Measurements from ENCODE around the gene TMEM117.
A peak's percentile ranks its signal among the peaks of the same experiment; 100 is the strongest.

The TMEM117 gene

DNA sequence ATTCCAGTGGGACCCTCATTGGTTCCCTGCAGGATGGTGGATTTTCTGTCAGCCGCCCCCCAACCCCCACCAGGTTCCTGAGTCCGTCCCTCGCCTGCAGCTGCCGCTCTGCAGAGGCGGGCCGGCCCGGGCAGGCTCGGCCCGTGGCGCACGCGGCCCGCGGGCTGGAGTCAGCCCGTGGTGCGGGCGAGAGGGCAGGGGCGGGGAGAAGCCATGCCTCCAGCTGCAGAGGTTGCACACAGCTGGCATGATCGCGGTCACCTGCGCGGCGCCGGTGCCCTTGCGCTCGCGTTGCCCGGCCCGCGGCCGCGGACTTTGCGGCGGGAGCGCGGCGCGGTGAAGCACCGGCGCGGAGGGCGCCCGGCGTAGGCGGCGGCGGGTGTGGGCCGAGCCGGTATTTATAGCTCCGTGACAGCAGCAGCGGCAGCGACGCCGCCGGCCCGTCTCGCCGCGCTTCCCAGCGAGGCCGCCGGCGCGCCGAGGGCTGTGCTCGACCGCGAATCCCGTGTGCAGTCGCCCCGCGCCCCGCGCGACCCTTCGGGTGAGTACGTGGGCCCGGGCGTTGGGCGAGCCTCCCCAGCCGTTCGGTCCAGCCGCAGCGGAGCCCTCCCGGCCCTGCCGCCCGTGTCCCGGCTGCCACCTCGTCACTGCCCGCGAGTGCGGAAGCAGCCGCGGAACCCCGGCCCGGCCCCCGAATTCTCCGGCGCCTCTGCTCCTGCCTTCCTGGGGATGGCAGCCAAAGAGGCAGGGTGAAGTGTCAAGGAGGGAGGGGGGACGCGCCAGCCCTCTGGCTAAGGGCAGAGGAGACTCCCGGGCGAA is at the start of gene TMEM117:
TMEM117 (plus strand) TSS at position 426 of the 819 bp plus-strand sequence.
- DNase-seq: peak; percentile 30 to 83 (median 61)

GRCh38 chr12:43786899-43787693 is 48.8 kb upstream of the TMEM117 start:
- DNase-seq: no peak

GRCh38 chr12:43789941-43790340 is 45.9 kb upstream of the TMEM117 start:
- no peak for DNase-seq

GRCh38 chr12:43795716-43796280 is 40.1 kb upstream of the TMEM117 start:
- DNase-seq: no peak

DNA sequence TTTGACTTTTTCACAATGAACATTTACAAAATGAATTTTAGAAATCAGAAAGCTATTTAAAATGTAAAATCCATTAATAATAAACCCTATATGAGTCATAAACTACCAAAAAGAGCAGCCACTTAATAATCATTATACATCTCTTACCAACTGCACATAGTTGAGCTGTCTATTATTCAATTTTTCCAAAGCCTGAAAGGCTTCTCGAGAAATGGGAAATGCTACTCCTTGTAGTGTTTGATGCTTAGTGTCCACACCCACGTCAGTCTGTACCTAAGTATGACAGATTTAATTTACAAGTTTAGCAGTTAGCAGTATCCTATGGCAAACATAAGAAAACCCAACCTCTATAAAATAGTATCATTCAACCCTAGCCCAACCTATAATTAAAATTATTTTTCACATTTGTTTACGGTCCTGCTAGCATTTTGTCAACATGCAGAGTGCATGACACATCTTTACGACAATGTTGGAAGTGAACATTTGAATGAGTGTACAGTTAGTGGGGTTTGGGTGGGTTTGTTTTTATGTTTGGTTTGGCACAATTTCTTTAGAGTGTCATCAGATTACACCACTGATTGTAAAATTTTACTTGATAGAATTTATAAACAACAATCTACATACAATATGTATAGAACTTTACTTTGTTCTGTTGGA is 38.2 kb upstream of the TMEM117 start:
- DNase-seq: no peak

DNA sequence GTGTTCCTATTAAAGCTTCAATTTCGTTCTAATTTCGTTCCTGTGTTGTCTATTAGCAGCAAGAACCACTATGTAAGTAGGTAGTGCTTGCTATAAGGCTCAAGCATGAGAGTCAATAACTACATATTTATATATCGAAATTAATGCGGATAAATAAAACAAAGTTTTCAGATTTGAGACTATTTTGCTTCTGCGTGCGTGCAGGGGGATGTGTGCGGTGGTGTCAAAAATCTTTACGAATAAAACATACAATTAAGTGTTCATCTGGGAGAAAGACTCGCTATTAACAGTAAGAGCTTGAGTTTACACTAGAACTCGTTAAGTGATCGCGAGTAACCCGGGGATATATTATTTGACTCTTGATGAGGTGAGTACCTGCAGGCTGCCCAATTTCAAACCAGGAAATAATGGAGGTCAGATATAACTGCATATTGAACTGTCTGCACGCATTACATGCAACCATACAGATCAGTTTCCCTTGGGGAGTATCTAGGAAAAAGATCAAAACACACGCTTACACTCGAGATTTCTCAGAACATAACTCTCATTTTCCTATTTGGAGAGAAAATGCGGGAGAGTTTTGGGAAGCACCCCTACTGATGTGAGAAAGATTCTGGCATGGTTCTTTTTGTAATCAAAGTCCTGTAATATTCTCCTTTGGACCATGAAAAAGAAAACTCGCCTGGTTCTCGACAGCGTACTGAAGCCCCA is 30.6 kb upstream of the TMEM117 start:
- peak in 1 of 6 experiments; percentile 36 for DNase-seq

DNA sequence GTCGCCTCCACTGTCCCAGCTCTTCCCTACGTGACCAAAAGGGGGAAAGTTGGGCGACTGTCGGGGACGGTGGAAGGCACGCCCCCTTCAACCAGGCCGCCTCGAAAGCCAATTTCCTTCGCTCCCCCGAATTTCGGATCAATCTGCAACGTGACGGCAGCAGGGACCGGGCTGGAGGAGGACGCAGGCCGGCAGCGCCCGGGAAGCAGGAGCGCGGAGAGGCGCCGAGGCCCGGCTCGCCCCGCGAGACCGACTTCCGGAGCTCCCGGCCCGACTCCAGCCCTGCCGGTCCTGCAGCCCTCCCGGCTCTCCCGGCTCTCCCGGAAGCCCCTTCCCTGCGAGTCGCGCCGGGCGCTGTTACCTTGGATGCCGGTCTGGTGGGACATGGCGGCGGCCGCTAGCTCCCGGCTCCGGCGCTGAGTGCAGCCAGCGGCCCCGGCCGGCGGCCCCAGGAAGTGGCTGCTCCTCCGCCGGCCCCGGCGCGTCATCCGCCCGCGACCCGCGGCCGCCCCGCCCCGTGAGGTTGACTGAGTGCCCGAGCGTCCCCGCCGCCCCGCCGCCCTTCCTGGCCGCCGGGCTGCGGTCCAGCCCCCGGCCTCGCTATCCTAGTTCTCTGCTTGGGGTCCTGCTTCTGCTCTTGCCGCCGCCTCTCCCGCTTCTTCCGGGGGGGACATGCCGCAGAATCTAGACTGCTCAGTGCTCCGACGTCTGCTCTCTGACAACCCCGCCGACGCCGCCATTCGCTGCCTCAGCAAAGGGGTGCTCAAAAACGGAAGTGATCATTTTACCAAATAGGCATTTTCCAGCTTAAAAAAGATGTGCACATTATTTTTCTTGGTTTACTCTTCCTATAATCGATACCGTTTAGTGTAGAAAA is 29.8 kb upstream of the TMEM117 start, which contains the start of gene TWF1:
TWF1 (minus strand) TSS at position 458 of the 877 bp plus-strand sequence; CDS start at position 386, 72 bp downstream.
- peak; percentile 70 to 94 (median 83) for DNase-seq

GRCh38 chr12:43806737-43807072 is 29.2 kb upstream of the TMEM117 start:
- DNase-seq: no peak

GRCh38 chr12:43807386-43807785 is 28.5 kb upstream of the TMEM117 start:
- no peak for DNase-seq

GRCh38 chr12:43812057-43812456 is 23.8 kb upstream of the TMEM117 start:
- no peak for DNase-seq

DNA sequence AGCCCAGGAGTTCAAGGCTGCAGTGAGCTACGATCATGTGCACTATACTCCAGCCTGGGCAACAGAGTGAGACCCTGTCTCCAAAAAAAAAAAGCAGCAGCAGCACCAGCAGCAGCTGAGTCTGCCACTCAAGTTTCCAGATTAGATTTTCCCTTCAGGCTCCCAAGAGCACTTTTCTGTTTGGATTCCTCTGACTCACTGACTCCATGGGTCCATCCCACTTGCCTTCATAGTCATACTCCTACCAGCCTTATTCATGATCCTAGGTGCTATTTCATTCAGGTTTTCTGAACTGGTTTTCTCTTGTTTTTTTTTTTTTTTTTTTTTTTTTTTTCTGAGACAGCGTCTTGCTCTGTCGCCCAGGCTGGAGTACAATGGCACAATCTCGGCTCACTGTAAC is 23.0 kb upstream of the TMEM117 start:
- no peak for DNase-seq

- DNase-seq: no peak
Measured at GRCh38 chr12:43815416-43815815, 20.5 kb upstream of the TMEM117 start.

GRCh38 chr12:43816168-43816567 is 19.7 kb upstream of the TMEM117 start:
- DNase-seq: no peak

DNA sequence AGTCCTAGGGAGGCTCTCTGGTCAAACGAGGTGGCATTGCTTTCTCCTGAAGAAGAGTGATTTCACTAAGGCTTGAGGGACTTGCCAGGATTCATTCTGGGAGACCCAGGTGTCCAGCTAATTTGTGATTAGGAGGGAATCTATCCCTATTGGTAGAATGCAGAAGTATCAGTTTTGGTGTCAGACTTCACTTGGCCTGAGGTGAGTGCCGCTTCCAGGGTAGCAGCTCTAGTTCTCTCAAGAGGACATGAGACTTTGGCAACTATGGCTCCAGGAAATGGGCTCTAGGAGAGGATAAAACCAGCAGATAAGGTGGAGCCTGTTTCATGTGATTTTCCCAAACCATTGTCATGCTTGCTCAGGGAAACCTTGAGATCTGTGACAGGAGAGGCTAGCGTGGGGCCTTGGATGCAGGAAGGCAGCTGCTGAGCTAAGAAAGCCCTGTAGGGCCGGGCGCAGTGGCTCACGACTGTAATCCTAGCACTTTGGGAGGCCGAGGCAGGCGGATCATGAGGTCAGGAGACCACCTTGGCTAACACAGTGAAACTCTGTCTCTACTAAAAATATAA is 11.6 kb upstream of the TMEM117 start:
- DNase-seq: no peak

GRCh38 chr12:43826681-43827080 is 9.2 kb upstream of the TMEM117 start:
- no peak for DNase-seq

DNA sequence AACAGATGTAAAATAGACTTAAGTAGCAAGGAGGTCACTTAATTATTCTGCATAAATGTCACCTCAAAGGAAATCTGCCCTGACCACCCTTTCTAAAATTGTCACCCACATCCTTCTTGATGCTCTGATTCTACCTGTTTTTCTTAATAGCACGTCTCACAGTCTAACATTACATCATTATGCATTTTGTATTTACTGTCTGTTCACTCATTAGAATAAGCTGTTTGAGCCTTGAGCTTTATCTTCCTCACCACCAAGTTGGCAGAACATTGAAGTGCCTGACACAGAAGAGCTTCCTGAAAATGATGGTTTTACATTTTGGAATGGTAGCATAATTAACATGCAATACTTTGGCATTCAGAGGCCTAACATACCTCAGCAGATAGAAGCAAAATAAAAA is 8.8 kb upstream of the TMEM117 start:
- DNase-seq: no peak

- peak in 3 of 6 experiments; percentile 9 to 19 (median 15) for DNase-seq
Measured at GRCh38 chr12:43832463-43833168, 3.3 kb upstream of the TMEM117 start.

DNA sequence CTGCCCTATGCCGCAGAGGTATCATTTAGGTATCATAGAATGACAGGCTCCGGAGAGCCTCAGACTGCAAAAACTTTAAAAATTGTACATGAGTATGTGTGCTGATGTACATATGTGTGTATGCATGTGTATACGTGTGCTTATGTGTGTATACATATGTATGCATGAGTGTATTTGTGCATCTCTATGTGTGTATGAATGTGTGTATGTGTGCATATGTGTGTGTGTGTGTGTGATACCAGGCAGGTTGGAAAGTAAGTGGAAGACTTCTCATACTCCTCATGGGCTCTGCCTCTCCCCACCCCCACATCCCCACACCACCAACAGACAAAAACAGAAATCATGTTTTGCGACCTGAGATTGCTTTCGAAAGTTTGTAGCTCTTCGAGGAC is 621 bp upstream of the TMEM117 start:
- DNase-seq: peak in 2 of 6 experiments; percentile 39 to 57

DNA sequence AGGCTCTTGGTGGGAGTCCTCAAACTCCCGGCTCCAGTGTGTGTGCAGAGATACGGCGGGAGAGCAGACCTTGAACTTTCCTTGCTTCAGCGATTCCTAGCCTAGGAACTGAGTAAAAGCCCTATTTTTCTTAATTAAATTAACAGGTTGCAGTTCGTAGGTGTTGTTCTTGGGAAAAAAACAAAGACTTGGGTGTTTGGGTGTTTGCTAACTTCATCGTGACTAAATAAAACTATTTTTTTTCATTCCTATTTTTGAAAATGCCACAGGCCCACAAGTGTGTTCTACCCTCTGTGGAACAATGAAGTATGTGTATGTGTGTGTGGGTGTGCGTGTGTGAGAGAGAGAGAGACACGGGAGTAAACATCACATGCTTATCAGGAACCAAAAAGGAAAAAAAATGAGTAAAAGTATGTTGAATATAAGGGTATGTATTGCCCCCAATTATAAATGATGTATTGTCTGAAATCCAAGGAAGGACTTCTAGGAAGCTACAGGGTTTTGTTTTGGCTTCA is 651 bp downstream of the TMEM117 start:
- DNase-seq: peak in 1 of 6 experiments; percentile 22

DNA sequence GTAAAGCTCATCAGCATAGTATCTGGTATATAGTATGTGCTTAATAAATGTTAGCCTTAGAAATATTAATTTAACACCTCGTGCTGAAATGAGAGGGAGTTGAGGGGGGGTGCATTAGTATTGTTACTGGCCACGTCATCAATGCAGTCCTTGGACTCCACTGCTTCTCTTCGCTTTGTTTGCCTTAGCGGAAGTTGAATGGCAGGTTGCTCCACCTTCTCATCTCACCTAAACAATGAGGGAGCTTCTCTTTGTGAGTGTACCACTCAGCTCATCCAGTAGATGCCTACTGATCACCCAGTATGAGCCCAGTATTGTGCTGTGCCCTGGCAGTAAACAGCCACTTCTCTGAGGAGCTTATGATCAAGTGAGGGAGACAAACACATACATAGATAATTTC is 4.5 kb downstream of the TMEM117 start:
- DNase-seq: no peak
